Measurements from ENCODE around the gene ADCY5. TPM values are rescaled to one million over a fixed set of nuclear protein-coding genes. Genes with fewer than 3 reads are reported as not detected.

ADCY5 gene
- total RNA-seq, 4 donors from 2014 or later, result 119 to 251 (median 185) TPM

DNA sequence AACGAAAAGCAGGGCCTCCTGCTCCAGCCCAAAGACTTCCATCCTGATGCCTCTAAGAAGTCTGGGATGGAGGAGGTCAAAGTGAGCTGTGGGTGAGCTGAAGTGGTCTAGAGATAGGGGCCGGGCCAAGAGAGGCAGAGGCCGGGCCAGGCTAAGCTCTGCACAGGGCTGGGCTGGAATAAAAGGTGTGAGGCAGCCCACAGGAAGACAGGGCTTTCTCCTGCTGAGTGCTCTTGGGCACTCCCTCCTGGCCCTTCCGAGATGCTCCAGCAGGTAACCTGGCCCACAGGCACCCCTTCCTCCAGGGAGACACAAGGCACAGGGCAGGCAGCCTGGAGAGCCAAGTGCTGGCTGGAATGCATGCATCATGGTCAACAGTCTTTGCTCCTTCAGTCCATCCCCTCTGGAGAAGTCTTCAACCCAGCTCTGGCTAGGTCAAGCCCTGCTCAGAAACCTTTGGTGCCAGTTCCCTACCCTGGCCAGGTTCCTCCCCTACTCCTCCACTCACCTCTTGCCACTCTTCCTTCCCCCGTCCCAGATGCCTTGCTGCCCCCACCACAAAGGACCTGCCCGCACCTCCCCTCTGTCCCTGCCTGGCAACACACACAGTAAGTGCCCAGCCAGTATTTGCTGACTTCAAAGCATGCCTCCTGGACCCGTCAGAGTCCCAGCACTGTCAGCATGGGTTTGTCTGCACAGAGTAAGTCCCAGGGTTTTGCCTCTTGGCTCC lies 153.6 kb downstream of the ADCY5 start:
- Histone ChIP-seq H3K4me3 (no peak overlapping the region), H3K36me3 (peaks cover 0 to 100% of the 10 kb centered on the region in 2 donors), H3K9me3 (no peaks in the 10 kb centered on the region), H3K27me3 (no peaks in the 10 kb centered on the region), H3K4me1 (peaks cover 0 to 18% (median 0%) of the 10 kb centered on the region in 3 donors), H3K27ac (no peak overlapping the region)
- TF ChIP-seq EP300 (IDR thresholded peaks at IDR 0.05), result no peak
- TF ChIP-seq POLR2AphosphoS5 (IDR thresholded peaks at IDR 0.05), result no peak
- TF ChIP-seq, protein P1, sequence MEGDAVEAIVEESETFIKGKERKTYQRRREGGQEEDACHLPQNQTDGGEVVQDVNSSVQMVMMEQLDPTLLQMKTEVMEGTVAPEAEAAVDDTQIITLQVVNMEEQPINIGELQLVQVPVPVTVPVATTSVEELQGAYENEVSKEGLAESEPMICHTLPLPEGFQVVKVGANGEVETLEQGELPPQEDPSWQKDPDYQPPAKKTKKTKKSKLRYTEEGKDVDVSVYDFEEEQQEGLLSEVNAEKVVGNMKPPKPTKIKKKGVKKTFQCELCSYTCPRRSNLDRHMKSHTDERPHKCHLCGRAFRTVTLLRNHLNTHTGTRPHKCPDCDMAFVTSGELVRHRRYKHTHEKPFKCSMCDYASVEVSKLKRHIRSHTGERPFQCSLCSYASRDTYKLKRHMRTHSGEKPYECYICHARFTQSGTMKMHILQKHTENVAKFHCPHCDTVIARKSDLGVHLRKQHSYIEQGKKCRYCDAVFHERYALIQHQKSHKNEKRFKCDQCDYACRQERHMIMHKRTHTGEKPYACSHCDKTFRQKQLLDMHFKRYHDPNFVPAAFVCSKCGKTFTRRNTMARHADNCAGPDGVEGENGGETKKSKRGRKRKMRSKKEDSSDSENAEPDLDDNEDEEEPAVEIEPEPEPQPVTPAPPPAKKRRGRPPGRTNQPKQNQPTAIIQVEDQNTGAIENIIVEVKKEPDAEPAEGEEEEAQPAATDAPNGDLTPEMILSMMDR (IDR thresholded peaks at IDR 0.05), result no peak
- TF ChIP-seq POLR2A (IDR thresholded peaks at IDR 0.05), result no peak
- 86% methylated on average over 1 of the region's 7 CpGs; no CpG with 5 or more reads in 1 of the 2 donors for WGBS, 2 donors (ENCODE audit: low coverage in 1 of 2)
- no peak for ATAC-seq

DNA sequence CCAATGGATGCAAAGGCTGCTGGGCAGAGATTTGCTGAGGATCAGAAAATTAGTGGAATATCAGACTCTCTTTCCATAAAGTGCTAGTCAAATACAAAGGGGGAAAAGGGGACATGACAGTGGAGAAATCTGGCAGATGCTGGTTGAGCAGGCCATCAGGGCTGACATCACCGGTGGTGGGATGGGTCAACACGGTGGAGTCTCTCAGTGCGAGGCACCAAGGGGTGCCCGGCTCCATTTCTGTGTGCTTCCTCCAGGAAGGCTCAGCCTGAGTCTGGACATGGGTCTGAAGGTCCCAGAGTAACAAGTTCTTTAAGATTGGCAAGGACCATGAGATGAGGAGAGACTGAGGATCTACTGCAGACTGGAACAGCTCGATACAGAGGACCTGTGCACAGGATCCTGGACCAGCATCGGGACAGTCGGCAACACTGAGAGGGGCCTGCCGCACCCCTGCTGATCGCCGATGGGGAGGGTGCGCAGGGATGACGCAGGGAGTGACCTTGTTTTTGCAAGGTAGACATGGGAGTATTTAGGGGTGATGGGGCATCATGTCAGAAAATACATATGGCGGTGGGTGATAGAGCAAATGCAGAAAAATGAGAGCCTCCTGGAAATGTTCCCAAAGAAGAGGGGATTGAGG lies 154.5 kb downstream of the ADCY5 start:
- Histone ChIP-seq H3K27me3 (no peaks in the 10 kb centered on the region), H3K4me1 (peaks cover 0 to 28% (median 0%) of the 10 kb centered on the region in 3 donors), H3K36me3 (peaks cover 0 to 100% of the 10 kb centered on the region in 2 donors), H3K9me3 (no peaks in the 10 kb centered on the region), H3K27ac (no peak overlapping the region), H3K4me3 (no peak overlapping the region)
- ATAC-seq, result no peak
- TF ChIP-seq, protein P1 (IDR thresholded peaks at IDR 0.05), result no peak
- TF ChIP-seq POLR2AphosphoS5 (IDR thresholded peaks at IDR 0.05) (no peak), POLR2A (IDR thresholded peaks at IDR 0.05) (no peak), EP300 (IDR thresholded peaks at IDR 0.05) (no peak)
- 84% methylated on average over 6 to 10 of the region's 13 CpGs for WGBS, 2 donors (ENCODE audit: low coverage in 1 of 2)

DNA sequence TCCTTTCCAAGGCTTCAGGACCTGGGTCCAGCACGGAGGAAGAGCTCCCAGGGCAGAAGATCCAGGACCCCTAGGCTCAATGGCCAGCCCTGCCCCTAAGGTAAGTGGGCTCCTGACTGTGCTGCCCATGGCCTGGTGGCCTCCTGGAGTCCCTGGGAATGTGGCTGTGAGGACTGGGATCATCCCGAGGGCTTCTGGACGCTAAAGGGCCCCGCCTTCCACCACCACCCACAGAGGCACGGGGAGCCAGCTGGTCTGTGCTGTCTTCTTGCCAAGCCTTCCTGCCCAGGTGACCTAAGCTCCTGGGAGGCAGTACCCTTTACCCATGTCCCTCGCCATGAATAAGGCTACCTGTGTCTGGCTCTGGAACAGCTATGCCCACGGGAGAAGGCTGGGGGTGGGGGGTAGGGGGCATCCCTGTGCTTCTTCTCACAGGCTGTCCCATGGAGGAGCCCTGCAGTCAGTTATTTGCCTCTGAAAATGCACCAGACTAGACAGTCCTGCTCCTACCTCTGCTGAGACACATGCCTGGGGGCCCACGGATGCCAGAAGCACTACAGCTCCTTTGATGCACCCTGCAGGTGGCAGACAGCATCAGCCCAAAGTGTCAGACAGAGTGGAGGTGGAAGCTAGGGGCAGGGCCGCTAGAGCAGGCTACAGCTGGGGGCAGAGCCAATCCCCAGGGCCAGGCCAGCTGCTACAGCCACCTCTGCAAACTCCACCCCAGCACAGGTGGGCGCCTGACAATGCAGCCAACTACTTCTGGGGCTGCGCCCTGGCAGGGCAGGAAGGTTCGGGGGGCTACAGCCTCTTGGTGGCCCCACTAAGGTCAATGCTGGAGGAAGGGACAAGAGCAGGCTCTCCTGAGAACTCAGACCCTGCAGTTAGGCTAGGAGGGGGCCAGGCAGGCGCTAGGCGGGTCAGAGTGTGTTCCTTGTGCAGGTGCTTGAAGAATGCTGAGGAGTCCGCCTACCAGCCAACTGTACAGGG lies 156.3 kb downstream of the ADCY5 start:
- 68 to 100% methylated on average over 1 to 3 of the region's 15 CpGs for WGBS, 2 donors (ENCODE audit: low coverage in 1 of 2)
- peaks cover 0 to 98% of the 10 kb centered on the region in 2 donors for H3K36me3 ChIP-seq
- peak overlapping the region in 3 of 4 donors; percentile 32 to 50 (median 35) for H3K27ac ChIP-seq
- H3K9me3 ChIP-seq, result no peaks in the 10 kb centered on the region
- peaks cover 0 to 29% (median 0%) of the 10 kb centered on the region in 3 donors for H3K4me1 ChIP-seq
- H3K4me3 ChIP-seq, result no peak overlapping the region
- no peak for ATAC-seq
- no peak for TF ChIP-seq POLR2A (IDR thresholded peaks at IDR 0.05)
- TF ChIP-seq, protein P1 (IDR thresholded peaks at IDR 0.05), result no peak
- TF ChIP-seq POLR2AphosphoS5 (IDR thresholded peaks at IDR 0.05), result no peak
- no peak for TF ChIP-seq EP300 (IDR thresholded peaks at IDR 0.05)
- no peaks in the 10 kb centered on the region for H3K27me3 ChIP-seq

DNA sequence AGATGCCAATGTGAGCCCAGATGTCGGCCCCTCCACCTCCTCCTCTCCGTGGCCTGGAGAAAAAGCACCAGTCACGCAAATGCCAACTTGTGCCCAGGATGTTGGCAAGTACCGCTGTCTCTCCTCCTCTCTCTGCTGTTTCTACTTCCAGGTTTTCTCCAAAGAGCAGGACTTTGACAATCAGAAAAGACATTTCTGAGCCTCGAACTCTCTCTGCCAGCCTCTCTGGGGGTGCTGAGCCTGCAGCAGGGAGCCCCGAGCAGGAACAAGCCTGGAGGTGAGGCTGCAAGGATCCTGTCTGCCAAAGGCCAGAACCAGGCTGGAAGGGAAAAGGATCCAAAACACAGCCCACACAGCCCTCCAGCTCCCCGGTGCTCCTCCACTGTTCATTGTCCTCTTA lies 157.5 kb downstream of the ADCY5 start:
- WGBS, 2 donors (ENCODE audit: low coverage in 1 of 2), result 90 to 96% methylated on average over 2 to 4 of the region's 7 CpGs
- peaks cover 0 to 29% (median 0%) of the 10 kb centered on the region in 3 donors for H3K4me1 ChIP-seq
- ATAC-seq, result no peak
- H3K4me3 ChIP-seq, result no peak overlapping the region
- TF ChIP-seq POLR2A (IDR thresholded peaks at IDR 0.05), result no peak
- no peak for TF ChIP-seq EP300 (IDR thresholded peaks at IDR 0.05)
- TF ChIP-seq, protein P1 (IDR thresholded peaks at IDR 0.05), result no peak
- no peak for TF ChIP-seq POLR2AphosphoS5 (IDR thresholded peaks at IDR 0.05)
- no peaks in the 10 kb centered on the region for H3K27me3 ChIP-seq
- no peaks in the 10 kb centered on the region for H3K9me3 ChIP-seq
- peaks cover 0 to 98% of the 10 kb centered on the region in 2 donors for H3K36me3 ChIP-seq
- H3K27ac ChIP-seq, result peak overlapping the region in 2 of 4 donors; percentile 32 to 50
